GM19035 (cell line): ENCODE measurements around the gene HIP1R.
"Not testable (repeated sequence)": the region's sequence is repeated elsewhere in the genome, so short reads cannot be mapped to it uniquely, and the experiment has no call there.

Experiments used
- ATAC-seq: cut with Tn5 transposase; IDR thresholded peaks from one replicate; pipeline ENCODE4 v1.9.1; 2021; ENCODE audit not compliant: unreplicated experiment

HIP1R gene

DNA sequence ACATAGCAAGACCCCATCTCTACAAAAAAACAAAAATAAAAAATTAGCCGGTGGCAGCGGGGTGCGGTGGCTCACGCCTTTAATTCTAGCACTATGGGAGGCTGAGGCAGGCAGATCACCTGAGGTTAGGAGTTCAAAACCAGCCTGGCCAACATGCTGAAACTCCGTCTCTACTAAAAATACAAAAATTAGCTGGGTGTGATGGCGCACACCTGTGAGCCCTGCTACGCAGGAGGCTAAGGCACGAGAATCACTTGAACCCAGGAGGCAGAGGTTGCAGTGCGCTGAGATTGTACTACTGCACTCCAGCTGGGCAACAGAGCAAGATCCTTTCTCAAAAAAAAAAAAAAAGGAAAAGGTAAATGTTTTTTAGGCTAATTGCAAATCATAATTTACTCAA lies 57.5 kb downstream of the HIP1R start:
- ATAC-seq, result not testable (repeated sequence)

DNA sequence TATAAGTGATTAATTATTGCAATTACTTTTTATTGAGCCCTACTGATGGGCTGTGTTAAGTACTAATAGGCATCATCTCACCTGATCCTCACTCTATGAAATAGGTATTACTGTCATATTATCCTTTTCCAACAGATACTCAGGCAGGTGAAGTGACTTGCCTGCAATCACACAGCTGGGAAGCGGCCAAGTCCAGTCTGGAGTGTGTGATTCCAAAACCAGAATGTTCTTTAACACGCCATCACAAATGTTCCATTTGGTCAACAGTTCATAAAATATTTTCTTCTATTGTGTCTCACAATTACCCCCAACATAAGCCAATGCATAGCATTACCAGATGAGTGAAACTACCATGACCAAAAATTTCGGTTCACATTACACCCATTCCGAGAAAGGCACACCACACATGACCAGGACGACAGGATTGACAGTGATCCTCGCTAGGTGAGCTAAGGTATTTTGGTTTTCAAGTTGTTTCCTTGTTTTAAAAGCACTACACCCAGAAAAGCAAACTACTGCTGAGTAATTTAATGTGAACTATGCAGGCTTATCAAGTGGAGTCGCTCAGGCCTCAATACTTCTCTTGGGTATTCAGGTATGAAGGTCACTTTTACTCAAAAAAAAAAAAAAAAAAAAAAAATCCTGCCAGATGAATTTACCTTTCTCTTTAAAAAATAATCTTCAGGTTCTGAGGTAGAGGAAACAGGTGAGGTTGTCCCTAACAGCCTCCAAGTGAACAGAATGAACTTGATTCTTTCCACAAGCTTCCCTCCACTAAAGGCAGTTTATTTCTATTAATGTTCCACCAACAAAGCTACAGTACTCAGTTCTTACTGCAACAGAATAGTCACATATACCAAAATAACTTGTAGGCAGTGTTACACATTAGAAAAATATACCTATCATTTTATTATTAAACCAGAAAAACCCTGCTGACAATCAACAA lies 58.2 kb downstream of the HIP1R start:
- ATAC-seq, result no peak

DNA sequence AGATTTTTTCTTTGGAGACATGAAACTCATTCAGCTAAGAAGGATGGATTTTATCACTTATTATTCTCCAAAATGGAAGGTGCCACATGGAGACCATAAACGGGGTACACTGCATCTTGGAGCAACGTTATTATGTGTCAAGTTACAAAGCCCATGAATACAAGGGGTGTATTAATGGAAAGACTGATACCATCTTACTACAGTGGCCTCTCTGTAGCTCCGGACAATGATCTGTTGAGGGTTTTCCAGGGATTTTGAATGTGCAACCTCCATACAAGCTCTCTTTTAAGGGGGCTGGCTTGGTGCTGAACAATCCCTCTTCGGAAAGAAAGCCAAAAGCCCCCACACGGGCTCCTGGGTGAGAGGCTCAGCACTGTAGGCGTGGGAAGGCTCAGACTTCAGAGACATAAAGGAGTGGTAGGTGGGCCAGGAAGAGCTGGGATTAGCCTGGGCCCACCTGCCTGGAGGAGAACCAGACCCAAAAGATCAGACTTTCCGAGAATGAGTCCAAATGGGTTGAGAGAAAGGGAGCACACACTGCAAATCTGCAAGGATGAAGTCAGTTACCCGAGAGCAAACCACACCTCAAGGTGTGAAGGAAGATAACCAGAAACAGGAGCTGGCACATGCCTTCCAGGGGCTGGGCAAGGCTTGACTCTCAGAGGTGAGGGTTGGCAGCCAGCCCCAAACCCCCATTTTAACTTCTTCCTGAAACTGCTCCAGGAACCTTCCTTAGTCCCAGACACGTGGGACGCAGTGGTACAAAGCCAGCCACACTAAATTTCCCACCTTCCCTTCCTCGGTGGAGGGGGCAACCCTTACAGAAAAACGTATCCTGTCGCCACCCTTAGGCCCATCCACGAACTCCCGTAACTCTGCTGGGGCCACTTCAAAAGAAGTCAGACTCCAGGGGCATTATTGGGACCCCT lies 59.2 kb downstream of the HIP1R start:
- no peak for ATAC-seq

DNA sequence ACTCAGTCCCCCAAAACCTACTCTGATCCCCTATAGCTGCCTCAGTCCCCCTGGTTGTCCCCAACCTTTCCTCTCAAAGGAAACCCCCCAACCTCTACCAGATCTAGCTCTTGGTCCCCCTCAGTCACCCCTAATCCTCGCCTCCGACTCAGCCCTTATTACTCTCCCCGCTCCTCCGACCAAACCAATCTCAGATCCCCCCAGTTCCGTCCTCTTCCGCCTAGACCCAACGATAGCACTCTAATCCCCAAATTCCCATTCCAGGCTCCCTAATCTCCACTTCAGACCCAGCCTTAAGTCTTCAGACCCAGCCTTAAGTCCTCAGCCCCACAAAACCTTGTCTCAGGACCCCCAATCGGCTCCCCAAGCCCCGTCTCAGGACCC lies 60.1 kb downstream of the HIP1R start:
- ATAC-seq, result no peak

DNA sequence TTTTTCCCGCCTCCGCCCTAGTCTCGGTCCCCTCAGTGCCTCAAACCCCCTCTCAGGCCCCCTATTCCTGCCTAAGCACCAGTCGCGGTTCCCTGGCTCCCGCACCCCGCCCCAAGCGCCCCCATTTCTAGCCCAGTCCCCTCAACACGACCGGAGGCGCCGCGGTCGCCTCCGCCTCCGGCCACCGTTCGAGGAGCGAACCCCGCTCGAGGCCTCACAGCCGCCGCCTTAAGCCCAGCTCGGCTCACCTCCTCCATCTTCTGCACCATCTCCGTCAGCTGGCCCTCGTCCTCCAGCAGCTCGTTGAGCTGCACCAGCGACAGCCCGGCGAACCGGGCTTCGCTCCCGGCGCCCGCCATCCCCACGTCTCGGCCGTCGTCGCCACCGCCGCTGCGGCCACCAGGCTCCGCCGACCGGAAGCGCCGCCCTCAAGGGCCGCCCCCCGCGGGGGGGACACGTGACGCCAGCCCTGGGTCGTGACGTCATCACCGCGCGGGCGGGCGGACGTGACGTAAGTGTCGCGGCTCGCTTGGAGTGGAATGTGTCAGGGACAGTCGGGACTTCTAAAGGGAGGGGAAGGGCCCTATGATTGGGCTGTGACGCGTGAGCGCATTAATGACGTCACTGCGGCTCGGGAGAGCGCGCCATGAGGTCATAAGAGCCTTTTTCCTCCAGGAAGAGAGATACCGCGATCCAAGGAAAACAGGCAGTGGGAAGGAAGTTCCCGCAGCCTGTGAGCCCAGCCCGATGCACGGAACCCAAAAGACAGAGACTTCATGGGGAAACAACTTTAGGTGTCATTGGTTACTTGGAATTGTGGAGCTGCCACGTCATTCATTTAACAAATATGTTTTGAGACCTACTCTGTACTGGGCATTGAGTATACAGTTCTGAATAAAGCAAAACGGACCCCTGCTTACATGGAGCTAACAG lies 60.7 kb downstream of the HIP1R start, which contains the start of gene VPS37B:
VPS37B (minus strand) TSS at position 421 of the 933 bp plus-strand sequence; CDS start at position 359, 62 bp downstream.
- ATAC-seq, result peak; percentile 68

DNA sequence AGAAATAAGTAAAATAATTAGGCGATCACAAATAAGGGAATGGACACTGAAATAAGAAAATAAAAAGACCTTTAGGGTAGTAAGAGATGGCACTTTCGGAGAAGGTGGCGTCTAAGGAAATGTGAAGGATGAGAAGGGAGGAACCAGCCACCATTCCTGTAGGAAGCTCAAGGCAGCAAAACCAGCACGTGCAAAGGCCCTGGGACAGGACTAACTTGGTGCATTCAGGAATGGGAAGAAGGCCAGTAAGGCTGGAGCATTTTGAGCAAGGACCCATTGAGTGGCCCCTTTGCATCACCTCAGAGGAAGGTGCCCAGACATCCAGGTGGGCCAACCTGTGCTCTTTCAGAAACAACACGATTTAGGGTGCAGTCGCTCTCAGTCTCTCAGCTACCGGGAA lies 61.4 kb downstream of the HIP1R start:
- ATAC-seq, result no peak

DNA sequence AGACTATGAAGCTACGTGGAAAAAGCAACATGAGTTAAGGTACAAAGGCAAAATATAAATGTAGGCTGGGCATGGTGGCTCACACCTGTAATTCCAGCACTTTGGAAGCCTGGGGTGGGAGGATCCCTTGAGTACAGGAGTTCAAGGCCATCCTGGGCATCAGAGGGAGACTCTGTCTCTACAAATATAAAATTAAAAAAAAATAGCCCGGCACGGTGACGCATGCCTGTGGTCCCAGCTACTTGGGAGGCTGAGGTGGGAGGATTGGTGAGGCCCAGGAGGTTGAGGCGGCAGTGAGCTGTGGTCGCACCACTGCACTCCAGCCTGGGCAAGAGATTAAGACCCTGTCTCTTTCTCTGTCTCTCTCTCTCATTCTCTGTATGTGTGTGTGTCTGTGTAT lies 64.6 kb downstream of the HIP1R start:
- no peak for ATAC-seq

DNA sequence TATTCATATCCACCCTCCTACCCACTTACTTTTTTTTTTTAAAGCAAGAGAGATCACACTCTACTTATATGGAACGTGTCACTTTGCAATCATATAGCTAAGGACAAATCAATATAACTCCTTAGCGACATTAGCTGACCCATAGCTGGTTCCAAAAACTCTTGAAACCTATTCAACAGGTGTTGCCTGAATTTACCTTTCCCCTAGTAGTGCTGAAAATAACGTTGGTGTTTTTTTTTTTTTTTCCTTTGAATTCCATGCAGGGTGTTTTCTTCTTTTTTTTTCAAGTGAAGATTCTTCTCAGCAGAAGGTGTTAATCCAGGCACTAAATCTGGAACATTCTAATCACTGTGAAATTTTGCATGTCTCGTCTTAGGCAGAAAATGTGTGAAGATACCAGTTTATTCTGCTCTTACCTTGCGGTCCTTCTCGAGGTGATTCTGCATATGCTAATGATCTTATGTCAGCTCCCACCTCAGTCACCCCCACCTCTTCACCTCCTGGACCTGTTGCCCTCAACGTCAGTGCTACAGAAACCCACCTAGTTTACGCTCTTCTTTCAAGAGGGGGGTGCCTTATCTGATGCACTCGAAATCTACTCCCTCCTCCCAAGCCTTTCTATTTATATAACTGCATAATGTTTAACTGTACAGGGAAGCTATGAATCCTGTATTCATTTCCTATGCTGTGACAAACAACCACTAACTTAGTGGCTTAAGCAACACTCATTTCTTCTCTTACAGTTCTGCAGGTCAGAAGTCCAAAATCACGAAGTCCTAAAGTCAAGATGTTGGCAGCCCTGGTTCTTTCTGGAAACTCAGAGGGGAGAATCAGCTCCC lies 67.8 kb downstream of the HIP1R start:
- no peak for ATAC-seq

DNA sequence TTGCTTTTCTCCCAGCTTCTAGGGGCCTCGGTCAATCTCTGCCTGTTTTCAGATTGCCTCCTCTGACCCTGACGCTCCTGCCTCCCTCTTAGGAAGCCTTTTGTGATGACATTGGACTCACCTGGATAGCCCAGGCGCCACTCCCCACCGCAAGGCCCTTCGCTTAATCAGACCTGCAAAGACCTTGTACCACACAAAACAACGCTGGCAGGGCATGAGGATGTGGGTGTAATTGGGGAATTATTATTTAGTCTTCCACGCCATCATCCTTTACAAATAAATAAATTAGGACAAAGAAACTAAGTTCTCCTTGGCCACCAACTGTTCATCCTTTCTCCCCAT lies 68.4 kb downstream of the HIP1R start:
- ATAC-seq, result no peak

DNA sequence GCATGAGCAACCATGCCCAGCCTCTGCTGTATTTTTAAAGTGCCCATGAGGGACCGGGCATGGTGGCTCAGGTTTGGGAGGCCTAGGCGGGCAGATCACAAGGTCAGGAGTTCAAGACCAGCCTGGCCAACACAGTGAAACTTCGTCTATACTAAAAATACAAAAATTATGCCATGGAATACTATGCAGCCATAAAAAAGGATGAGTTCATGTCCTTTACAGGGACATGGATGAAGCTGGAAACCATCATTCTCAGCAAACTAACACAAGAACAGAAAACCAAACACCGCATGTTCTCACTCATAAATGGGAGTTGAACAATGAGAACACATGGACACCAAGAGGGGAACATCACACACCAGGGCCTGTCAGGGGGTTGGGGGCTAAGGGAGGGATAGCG lies 70.0 kb downstream of the HIP1R start:
- ATAC-seq, result not testable (repeated sequence)

DNA sequence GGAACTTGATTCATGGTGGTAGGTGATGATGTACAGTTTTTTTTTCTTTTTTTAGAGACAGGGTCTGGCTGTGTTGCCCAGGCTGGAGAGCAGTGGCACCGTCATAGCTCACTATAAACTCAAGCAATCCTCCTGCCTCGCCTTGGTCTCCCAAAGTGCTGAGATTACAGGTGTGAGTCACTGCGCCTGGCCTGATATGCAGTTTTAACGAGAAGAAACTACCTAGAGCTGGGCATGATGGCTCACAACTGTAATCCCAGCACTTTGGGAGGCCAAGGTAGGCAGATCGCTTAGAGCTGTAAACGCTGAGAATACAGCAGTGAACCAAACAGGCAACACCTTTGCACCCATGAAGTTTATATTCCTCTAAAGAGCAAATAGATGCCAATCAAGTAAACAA lies 73.7 kb downstream of the HIP1R start:
- no peak for ATAC-seq

DNA sequence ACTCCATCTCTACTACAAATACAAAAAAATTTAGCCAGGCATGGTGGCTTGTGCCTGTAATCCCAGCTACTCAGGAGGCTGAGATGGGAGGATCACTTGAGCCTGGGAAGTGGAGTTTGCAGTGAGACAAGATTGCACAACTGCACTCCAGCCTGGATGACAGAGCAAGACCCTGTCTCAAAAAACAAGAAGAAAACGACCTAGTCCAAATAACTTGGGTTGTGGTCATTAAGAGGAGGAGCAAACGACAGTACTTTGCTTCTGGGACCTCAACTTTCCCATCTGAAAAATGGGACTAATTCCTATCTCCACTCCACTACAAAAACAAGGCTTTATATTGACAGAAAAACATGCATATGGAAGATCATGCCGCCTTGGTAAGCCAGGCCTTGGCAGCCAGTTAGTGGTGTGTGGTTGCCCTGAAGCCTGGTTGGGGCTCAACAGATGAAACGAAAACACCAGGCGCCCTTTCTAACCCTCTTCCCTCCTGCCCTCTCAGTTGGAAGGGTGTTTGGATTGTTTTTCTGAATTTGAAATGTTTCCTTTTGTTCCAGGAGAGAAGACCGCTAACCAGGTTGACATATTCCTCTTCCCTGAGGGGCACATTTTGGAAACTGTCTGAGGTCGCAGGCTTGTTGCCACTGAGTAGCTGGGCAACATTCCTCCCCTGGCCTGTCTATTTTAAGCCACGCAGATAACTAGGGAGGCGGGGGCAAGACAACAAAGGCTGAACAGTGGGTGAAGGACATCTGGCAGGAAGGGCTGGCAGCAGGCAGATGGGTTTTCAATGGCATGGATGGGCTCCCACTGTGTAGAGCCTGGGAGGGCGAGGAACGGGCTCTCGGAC lies 74.4 kb downstream of the HIP1R start:
- no peak for ATAC-seq
